ENCODE measurements around the gene PDIK1L.
A peak's percentile ranks its signal among the peaks of the same experiment; 100 is the strongest.

The PDIK1L gene

GRCh38 chr1:26111530-26112406, at the start of gene PDIK1L:
PDIK1L (plus strand) TSS chr1:26111824; CDS start chr1:26114309, 2,485 bp downstream.
- peak; percentile 86 for DNase-seq

DNA sequence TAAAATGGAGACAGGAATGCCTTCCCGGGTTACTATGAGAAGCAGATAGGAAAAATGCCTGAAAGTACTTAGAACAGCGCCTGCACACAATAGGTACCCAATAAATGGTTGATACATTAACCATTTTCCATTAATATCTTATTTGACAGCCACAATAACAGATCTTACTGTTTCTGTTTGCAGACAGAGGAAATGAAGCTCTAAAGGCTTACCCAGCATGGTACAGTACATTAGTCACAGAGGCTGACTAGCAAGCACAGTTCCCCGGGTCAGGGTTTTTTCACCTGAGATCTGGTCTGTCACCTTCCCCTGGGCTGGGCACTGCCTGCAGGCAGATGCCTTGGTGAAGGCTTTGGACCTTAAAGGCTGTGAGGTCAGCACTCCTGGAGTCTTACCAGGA, 47.1 kb upstream of the PDIK1L start:
- DNase-seq = no peak

- DNase-seq = no peak
Observed at GRCh38 chr1:26066160-26066559, 45.5 kb upstream of the PDIK1L start.

- DNase-seq = no peak
Observed at GRCh38 chr1:26066857-26067256, 44.8 kb upstream of the PDIK1L start.

DNA sequence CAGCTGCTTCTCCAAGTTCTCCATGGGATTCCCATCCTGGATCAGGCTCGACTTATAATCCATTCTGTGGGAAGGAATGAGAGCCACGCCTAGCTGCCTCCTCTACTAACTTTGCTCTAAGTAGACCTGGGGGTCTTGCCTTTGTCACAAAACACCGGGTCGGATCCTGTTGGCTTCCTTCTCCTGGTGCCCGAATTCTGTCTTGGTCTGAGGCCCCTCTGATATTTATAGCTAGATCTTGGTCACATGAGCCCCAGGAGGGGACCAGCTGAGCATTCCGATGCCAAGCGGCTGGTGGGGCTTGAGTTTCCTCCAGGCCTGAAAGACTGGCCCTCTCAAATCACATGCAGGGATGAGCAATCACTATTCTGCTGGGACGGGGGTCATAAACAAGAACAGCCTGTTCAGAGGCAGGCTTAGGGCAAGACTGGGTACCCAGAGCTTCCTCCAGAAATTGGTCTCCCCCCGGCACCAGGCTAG, 44.2 kb upstream of the PDIK1L start, which contains the start of gene TRIM63:
TRIM63 (minus strand) TSS at position 199 of the 480 bp plus-strand sequence; CDS start at position 63, 136 bp downstream.
- no peak for DNase-seq

GRCh38 chr1:26069941-26070295, 41.7 kb upstream of the PDIK1L start:
- no peak for DNase-seq

DNA sequence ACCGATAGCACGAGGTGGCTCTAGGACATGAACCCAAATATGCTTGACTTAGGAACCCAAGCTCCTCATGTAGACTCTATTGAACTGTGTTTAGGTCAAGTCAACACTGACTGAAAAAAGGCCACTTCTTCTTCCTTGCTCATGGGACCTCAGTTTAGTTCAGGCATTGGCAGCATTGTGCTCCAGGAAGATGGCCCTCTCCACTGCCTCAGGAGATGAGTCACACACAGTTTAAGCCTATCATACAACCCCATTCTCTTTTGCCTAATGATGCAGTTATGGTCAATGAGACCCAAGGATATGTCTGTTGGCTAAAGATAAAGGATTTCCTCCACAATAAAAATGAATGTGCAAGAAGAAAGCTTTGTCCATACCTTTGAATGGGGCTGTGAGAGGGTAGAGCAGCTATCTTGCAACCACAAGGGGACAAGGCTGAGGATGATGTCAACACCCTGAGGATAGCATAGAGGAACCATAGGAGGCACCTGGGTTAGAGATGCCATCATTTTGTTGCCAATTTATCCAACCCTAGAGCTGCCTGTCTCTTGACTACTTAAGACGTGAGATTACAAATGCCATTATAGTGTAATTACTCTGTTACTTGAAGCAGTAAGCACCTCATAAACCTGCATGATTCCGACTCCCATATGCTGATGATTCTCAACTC, 41.2 kb upstream of the PDIK1L start:
- DNase-seq = no peak

DNA sequence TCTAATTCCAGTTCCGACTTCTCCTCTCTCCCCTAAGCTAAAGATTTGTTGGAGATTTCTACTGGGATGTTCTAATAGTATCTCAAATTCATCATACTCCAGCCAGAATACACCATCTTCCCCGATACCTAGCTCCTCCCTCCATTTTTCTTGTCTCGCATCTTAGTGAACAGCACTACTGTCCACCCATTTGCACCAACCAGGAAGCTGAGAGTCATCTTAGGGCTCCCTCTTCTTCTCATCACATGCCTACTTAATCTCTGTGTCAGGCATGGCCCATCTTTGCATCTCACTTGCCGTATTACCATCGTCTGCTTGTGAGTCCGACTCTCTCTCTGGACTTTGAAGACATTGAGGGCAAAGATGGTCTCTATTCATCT, 40.7 kb upstream of the PDIK1L start:
- no peak for DNase-seq

DNA sequence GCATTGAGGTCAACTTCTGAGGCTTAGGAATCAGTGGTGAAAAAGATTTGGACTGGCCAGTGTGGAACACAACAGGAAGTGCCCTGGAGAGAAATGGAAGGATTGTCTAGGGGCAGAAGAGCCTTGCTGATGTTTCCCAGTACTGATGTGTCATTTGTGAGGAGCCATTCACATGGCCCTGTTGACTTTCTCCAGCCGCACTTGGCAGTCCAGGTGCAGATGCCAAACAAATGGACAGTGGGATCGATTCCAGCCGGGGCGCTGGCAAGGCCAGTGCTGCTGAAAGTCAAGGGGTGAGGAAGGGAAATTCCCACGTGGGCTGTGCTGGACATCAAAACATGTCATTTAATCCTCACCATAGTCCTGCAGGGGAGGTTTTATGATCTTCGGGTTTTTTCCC, 39.3 kb upstream of the PDIK1L start:
- DNase-seq = no peak

DNA sequence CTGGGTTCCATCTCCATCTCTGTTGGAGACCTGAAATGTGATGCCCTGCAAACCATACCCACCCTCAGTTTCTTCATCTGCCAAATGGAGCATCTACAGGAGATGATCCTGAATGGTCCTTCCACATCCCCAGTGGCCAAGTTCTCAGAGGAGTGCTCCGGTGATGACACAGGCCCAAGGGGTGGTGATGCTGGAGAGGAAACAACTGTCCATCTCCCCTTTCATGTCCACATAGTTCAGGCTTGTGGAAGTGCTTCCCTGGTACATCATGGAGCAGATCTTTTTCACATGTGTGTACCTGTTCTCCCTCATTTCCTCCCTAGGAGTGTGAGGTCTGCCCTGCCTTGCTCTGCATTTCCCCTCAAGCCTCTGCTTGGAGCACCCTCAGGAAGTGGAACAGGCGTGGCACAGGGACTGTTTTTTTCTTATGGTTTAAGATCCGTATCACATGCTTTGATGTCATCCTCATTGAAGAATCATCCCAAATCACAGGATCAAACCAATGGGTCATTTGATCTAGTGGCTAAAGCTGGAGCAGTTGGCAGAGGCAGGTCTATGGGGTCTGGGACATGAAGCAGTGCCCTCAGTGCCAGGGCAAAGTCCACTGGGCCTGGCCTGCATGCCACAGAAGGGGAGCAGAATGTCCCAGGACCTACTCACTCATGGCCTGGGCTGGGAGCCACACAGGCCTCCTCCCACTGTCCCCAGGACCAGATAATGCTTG, 36.0 kb upstream of the PDIK1L start:
- no peak for DNase-seq

- no peak for DNase-seq
Observed at GRCh38 chr1:26077524-26077923, 34.1 kb upstream of the PDIK1L start.

DNA sequence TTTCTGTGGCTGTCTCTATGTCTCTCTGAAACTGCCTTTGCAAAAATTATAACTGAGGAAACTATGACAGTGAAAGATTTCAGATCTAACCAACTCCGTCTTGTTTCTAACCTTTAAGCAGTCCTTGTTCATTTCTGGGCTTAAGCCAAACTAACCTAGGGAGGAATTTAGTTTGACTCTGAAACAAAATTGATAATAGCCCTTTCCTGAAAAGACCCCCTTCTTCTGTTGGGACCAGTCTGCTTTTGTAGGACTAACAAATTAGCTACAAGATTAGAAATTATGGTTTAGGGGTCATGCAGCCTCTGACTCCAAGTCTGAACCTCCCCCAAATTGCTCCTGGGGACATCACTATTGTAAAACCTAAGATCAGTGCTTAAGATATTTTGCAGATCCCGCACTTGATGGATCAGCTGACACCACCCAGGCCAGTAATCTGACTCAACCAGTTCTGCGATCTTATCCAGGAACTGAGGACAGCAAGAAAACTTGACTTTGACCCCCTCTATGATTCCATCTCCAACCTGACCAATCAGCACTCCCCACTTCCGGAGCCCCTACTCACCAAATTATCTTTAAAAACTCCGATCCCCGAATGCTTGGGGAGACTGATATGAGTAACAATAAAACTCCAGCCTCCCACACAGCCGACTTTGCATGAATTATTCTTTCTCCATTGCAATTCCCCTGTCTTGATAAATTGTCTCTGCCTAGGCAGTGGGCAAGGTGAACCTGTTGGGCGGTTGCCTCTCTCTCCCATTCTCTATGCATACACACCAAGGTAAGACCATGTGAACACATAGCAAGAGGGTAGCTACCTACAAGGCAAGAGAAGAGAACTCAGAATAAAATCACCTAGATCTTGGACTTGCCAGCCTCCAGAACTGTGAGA, 33.1 kb upstream of the PDIK1L start:
- no peak for DNase-seq

DNA sequence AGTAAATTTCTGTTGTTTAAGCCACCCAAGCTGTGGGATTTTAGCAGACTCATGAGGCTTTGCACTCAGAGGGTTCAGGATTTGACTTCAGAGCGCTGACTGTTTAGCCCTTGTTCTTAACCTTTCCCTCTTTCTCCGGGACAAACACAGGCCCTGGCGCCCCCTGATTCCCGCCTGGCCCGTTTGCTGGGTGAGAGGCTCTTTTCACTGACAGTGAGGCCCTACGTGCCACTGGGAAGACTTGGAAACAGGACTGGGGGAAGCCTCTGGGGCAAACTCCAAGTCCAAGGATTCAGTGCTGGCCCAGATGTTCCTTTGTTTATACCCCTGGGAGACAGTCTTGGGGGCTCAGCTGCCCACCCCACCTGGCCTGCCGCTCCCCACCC, 32.5 kb upstream of the PDIK1L start:
- DNase-seq = no peak

DNA sequence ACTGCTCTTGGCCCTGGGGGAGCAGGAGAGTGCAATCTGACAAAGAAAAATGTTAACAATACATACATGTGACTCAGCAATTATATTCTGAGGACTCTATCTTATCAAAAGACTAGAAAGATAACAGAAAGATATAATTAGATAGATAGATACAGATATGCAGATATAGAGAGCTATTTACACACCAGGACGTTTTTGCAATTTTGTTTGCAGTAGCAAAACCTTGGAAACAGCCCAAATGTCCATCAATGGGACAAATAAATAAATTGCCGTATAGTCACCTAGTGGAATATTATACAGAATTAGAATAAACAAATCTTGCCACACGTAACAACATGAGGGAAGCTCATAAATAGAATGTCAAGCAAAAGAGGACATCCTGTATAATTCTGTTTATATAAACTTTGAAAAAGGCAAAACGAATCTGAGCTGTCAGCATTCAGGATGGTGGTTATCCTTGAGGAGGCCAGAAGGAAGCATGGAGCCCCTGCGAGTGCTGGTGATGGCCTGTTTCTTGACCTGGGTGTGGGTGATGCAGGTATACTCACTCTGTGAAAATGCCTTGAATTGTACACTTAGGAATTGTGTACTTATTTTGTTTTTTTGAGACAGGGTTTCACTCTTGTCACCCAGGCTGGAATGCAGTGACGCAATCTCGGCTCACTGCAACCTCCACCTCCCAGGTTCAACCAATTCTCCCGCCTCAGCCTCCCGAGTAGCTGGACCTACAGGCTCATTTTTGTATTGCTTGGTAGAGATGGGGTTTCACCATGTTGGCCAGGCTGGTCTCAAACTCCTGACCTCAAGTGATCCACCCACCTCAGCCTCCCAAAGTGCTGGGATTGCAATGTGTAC, 31.4 kb upstream of the PDIK1L start:
- no peak for DNase-seq

DNA sequence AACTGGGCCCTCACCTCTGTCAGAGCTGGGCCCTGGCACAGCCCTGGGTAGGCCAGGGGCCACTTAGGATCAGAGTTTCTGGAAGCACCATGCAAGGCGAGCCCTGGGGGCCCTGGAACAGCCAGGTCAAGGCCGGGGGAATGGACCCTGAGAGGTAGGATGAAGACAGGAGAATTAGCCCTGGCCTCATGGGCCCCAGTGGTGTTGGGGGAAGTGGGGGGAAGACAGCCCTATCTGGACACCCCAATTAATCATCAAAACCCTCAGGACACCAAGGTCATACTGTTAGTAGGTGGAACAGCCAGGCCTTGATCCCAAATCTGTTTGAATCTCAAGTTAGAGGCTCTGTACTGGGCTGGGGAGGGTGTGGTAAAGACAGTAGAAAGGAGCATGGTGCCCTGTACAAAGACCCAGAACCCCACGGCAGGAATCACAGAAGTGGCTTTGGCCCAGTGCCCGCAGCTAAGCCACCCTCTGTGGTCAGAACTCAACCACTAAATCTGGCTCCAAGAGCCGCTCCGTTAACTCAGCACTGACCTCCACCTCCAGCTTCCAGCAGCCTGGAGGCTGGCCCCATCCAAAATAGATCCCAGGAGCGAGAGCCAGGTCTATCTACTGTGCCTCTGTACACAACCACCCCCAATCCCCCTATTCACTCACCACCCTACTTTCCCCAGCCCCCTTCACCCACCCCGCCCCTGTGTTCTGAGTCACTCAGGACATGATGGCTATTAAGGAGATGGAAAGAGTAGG, 30.2 kb upstream of the PDIK1L start:
- DNase-seq = no peak

DNA sequence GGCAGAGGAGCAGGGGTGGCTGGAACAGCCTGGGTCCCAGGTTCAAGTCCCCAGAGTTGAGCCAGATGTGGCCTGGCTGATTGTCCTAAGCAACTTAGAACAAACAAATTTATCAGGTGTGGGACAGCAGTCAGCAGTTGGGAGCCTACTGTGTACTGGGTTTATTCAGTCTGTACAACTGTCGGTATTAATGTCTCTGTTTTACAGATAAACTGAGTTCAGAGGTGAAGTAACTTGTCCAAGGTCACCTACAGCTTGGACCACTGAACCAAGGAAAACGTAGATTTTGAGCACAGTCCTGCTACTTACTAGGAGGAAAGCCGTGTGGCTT, 29.6 kb upstream of the PDIK1L start:
- no peak for DNase-seq

GRCh38 chr1:26083208-26083607, 28.4 kb upstream of the PDIK1L start:
- no peak for DNase-seq

- DNase-seq = no peak
Observed at GRCh38 chr1:26084091-26084561, 27.5 kb upstream of the PDIK1L start.

DNA sequence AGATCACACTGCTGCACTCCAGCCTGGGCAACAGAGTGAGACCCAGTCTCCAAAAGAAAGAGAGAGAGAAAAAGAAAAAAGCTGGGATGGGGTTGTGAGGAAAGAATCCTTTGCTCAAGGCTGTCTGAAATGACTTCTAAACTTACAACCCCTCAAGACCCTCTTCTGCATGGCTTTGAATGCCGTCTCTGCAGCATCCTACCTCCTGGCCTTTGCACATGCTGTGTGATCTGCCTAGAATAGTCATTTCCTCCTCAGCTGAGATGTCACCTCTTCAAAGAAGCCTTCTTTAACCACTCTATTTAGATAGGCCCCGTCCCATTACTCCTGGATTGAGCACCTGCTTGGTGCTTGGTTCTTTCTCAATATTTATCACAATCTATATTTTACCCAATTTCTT, 26.8 kb upstream of the PDIK1L start:
- no peak for DNase-seq

DNA sequence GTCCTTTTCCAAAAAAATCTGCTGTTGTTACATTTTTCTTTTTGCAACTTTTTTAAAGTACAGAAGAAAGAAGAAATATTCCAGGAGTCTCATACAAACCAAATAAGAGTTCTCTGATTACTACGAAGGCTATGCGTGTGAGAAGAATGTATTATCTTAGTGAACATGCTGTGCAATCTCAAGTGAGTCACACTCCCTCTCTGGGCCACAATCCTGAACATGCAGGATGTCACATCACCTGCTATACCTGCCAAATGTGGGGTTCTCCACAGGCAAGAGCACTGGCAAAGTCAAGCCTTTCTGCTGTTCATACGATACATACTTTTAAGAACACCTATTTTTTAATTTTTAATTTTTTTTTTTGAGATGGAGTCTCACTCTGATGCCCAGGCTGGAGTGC, 22.5 kb upstream of the PDIK1L start:
- no peak for DNase-seq

DNA sequence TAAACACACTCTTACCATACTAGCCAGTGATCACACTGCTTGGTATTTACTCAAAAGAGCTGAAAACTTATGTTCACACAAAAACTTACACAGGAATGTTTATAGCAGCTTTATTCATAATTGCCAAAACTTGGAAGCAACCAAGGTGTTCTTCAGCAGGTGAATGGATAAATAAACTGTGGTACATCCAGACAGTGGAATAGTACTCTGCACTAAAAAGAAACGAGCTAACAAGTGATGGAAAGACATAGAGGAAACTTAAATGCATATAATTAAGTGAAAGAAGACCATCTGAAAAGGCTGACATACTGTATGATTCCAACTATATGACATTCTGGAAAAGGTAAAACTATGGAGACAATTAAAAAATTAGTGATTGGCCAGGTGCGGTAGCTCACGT, 20.7 kb upstream of the PDIK1L start:
- no peak for DNase-seq
